Measurements from ENCODE around the gene THAP3. TPM values are rescaled to one million over a fixed set of nuclear protein-coding genes. Genes with fewer than 3 reads are reported as not detected.
A peak's percentile ranks its signal among the peaks of the same experiment; 100 is the strongest.

Gene THAP3
- total RNA-seq, 1 donor, result 19.4 TPM

DNA sequence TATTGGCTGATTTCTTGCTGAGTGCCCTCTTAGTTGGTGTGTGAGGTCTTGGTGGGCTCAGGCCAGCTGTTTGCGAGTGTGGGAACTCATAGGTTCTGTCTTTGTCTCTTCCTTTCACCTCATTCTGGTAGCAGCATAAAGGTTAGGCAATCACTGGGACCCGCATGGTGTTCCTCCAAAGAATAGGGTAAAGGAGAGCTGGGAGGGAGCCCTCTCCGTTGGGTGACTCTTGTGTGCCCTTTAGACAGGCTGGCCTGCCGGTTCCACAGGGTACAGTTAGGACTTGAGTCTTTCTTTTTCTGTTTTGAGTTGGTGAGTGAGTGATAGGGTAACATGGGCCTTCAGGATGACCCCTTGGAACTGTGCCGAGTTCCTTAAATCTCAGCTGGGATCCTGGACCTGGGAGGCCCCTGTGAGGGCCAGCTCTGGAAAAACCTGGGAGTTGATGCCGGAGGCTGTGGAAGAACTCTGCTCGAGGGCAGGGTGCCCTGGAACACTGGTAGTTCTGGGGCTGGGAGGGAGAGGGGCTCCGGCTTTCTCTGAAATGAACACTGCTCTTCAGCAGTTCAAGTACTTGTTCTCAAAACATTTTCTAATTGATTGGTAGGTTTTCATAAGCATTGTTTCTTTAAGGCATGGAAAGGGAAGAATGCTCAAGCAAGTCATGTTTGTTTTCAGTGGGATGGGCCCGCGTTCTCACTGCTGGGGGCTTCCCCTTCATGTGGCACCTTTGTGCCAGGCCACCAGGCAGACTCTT lies 2.1 kb upstream of the THAP3 start:
- H3K4me3 ChIP-seq (ENCODE audit: low read depth, low read length), result no peak overlapping the region
- DNase-seq (ENCODE audit: low read depth), result no peak
- TF ChIP-seq, protein P1, sequence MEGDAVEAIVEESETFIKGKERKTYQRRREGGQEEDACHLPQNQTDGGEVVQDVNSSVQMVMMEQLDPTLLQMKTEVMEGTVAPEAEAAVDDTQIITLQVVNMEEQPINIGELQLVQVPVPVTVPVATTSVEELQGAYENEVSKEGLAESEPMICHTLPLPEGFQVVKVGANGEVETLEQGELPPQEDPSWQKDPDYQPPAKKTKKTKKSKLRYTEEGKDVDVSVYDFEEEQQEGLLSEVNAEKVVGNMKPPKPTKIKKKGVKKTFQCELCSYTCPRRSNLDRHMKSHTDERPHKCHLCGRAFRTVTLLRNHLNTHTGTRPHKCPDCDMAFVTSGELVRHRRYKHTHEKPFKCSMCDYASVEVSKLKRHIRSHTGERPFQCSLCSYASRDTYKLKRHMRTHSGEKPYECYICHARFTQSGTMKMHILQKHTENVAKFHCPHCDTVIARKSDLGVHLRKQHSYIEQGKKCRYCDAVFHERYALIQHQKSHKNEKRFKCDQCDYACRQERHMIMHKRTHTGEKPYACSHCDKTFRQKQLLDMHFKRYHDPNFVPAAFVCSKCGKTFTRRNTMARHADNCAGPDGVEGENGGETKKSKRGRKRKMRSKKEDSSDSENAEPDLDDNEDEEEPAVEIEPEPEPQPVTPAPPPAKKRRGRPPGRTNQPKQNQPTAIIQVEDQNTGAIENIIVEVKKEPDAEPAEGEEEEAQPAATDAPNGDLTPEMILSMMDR (IDR thresholded peaks at IDR 0.05; ENCODE audit: insufficient read depth, low read depth, low read length), result no peak

- H3K4me3 ChIP-seq (ENCODE audit: low read depth, low read length), result no peak overlapping the region
- TF ChIP-seq, protein P1 (IDR thresholded peaks at IDR 0.05; ENCODE audit: insufficient read depth, low read depth, low read length), result no peak
- DNase-seq (ENCODE audit: low read depth), result peak; percentile 83
Measured at GRCh38 chr1:6623269-6623965, 1.3 kb upstream of the THAP3 start.

DNA sequence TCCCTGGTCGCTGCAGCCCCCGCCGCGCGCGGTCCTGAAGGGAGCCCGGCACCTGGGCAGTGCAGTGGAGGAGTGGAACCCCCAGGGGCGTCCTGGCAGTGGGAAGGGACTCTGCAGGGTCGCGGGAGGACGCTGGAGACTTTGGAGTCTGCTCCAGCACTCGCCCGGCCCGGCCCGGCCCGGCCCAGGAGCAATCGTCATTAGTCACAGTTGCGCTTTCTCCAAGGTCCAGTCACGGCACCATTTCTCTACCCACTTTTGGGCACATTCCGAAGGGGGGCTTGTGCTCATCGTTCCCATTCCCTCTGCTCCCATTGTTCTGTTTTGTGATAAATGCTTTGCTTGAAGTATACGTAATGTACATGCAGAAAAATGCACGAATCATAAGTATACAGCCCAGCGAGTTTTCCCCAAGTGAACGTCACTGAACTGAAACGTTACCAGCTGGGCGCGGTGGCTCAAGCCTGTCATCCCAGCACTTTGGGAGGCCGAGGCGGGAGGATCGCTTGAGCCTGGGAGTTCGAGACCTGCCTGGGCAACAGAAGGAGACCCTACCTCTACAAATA lies 999 bp downstream of the THAP3 start:
- peak; percentile 40 for DNase-seq (ENCODE audit: low read depth)
- TF ChIP-seq, protein P1 (IDR thresholded peaks at IDR 0.05; ENCODE audit: insufficient read depth, low read depth, low read length), result no peak
- H3K4me3 ChIP-seq (ENCODE audit: low read depth, low read length), result peak overlapping the region; percentile 77

DNA sequence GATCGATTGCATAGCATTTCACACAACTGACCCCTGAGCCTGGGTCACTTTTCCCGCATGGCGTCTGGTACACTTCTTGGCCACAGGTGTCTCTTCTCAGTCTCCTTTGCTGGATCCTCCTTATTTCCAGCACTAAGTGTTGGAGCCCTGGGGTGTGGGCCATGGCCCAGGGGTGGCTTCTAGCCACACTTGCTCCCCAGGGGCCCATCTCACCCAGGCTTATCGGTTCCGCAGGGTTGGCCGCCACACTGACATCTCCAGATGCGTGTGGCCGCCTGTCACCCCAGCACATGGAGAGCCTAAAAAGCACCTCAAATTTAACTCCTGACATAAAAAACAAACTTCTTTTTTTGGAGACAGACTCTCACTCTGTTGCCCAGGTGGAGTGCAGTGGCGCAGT lies 2.4 kb downstream of the THAP3 start:
- no peak for DNase-seq (ENCODE audit: low read depth)
- H3K4me3 ChIP-seq (ENCODE audit: low read depth, low read length), result no peak overlapping the region
- TF ChIP-seq, protein P1 (IDR thresholded peaks at IDR 0.05; ENCODE audit: insufficient read depth, low read depth, low read length), result no peak

GRCh38 chr1:6627841-6628545 lies 3.3 kb downstream of the THAP3 start:
- TF ChIP-seq, protein P1 (IDR thresholded peaks at IDR 0.05; ENCODE audit: insufficient read depth, low read depth, low read length), result no peak
- H3K4me3 ChIP-seq (ENCODE audit: low read depth, low read length), result no peak overlapping the region
- no peak for DNase-seq (ENCODE audit: low read depth)

- TF ChIP-seq, protein P1 (IDR thresholded peaks at IDR 0.05; ENCODE audit: insufficient read depth, low read depth, low read length), result no peak
- DNase-seq (ENCODE audit: low read depth), result no peak
- H3K4me3 ChIP-seq (ENCODE audit: low read depth, low read length), result no peak overlapping the region
Measured at GRCh38 chr1:6628971-6629479, 4.4 kb downstream of the THAP3 start.
